SJSA1 (cell line): ENCODE results near the gene RIMBP3B. TPM values are rescaled to one million over a fixed set of nuclear protein-coding genes. Genes with fewer than 3 reads are reported as not detected.
"Not testable (repeated sequence)": the region's sequence is repeated elsewhere in the genome, so short reads cannot be mapped to it uniquely, and the experiment has no call there.

ENCODE experiments used
- DNase-seq, 2 experiments: peaks; one replicate each; pipeline ENCODE4 v3.0.0-alpha.2; 2015 to 2020; ENCODE audit warnings: low spot score in 2 of 2, low read depth in 1 of 2
- H3K27ac ChIP-seq: fragments of 250-450 bp; sonication (Bioruptor Pico); 2 replicates; pipeline ENCODE4 v1.5.1; 2020; ENCODE audit warnings: mild to moderate bottlenecking, moderate library complexity
- H3K27me3 ChIP-seq: fragments of 250-450 bp; sonication (Bioruptor Pico); replicated peaks from 2 replicates; pipeline ENCODE4 v1.5.1; 2020; ENCODE audit warnings: mild to moderate bottlenecking, moderate library complexity
- H3K36me3 ChIP-seq: fragments of 250-450 bp; sonication (Bioruptor Pico); 2 replicates; pipeline ENCODE4 v1.5.1; 2020; ENCODE audit warnings: mild to moderate bottlenecking
- H3K4me1 ChIP-seq: fragments of 250-450 bp; sonication (Bioruptor Pico); replicated peaks from 2 replicates; pipeline ENCODE4 v1.6.1; 2021; ENCODE audit warnings: mild to moderate bottlenecking
- H3K4me3 ChIP-seq: fragments of 250-450 bp; sonication (Bioruptor Pico); 2 replicates; pipeline ENCODE4 v1.5.1; 2020; ENCODE audit warnings: mild to moderate bottlenecking
- H3K9me3 ChIP-seq: fragments of 250-450 bp; sonication (Bioruptor Pico); replicated peaks from 2 replicates; pipeline ENCODE4 v1.5.1; 2020; ENCODE audit warnings: mild to moderate bottlenecking
- total RNA-seq: library from RNA; depleted of rRNA; stranded (reverse); fragments of >200 nt; shearing (Covaris generic); gene quantifications from 2 replicates; pipeline ENCODE4 v1.2.3, GENCODE V29; 2014

RIMBP3B gene
- total RNA-seq, 1 experiment from 2014 or later: 0.89 TPM

- not testable (repeated sequence) for H3K36me3 ChIP-seq, H3K4me3 ChIP-seq, DNase-seq, H3K9me3 ChIP-seq, H3K27ac ChIP-seq, H3K27me3 ChIP-seq, H3K4me1 ChIP-seq
These were observed 6.5 kb downstream of the RIMBP3B start for GRCh38 chr22:21390013-21390412.

GRCh38 chr22:21394613-21395012, 11.1 kb downstream of the RIMBP3B start:
- not testable (repeated sequence) for DNase-seq, H3K27me3 ChIP-seq, H3K9me3 ChIP-seq, H3K4me3 ChIP-seq, H3K27ac ChIP-seq, H3K36me3 ChIP-seq, H3K4me1 ChIP-seq

- H3K27ac ChIP-seq, DNase-seq, H3K4me3 ChIP-seq, H3K9me3 ChIP-seq, H3K4me1 ChIP-seq, H3K27me3 ChIP-seq, H3K36me3 ChIP-seq: not testable (repeated sequence)
These were observed 17.8 kb downstream of the RIMBP3B start for GRCh38 chr22:21401197-21401969.

- H3K4me3 ChIP-seq, H3K36me3 ChIP-seq, H3K27ac ChIP-seq, H3K9me3 ChIP-seq, H3K4me1 ChIP-seq, H3K27me3 ChIP-seq, DNase-seq: not testable (repeated sequence)
These were observed 19.3 kb downstream of the RIMBP3B start for GRCh38 chr22:21402763-21403314.

- not testable (repeated sequence) for DNase-seq, H3K4me1 ChIP-seq, H3K36me3 ChIP-seq, H3K9me3 ChIP-seq, H3K27ac ChIP-seq, H3K27me3 ChIP-seq, H3K4me3 ChIP-seq
These were observed 23.6 kb downstream of the RIMBP3B start for GRCh38 chr22:21407139-21407538.

- H3K27ac ChIP-seq, H3K4me3 ChIP-seq, H3K27me3 ChIP-seq, H3K36me3 ChIP-seq, H3K9me3 ChIP-seq, DNase-seq, H3K4me1 ChIP-seq: not testable (repeated sequence)
These were observed 24.2 kb downstream of the RIMBP3B start for GRCh38 chr22:21407792-21408191.

GRCh38 chr22:21416375-21416774, 32.8 kb downstream of the RIMBP3B start:
- H3K27ac ChIP-seq, DNase-seq, H3K27me3 ChIP-seq, H3K4me1 ChIP-seq, H3K4me3 ChIP-seq, H3K36me3 ChIP-seq, H3K9me3 ChIP-seq: not testable (repeated sequence)

- not testable (repeated sequence) for H3K36me3 ChIP-seq, H3K27ac ChIP-seq, H3K27me3 ChIP-seq, H3K4me1 ChIP-seq, DNase-seq, H3K9me3 ChIP-seq
- H3K4me3 ChIP-seq: peak within 1 kb of the TSS; percentile 26
These were observed 33.7 kb downstream of the RIMBP3B start, which contains the start of gene HIC2 for GRCh38 chr22:21417227-21417746. Gene HIC2 (plus strand): TSS chr22:21417371. CDS start chr22:21442832, 25,461 bp downstream.

GRCh38 chr22:21417853-21418252, 34.3 kb downstream of the RIMBP3B start:
- not testable (repeated sequence) for H3K36me3 ChIP-seq, H3K27me3 ChIP-seq, H3K27ac ChIP-seq, H3K4me1 ChIP-seq, H3K9me3 ChIP-seq
- H3K4me3 ChIP-seq: peak overlapping the region; percentile 26
- DNase-seq: peak in 1 of 2 experiments; percentile 53

GRCh38 chr22:21418974-21419638, 35.6 kb downstream of the RIMBP3B start:
- not testable (repeated sequence) for H3K4me3 ChIP-seq, H3K36me3 ChIP-seq, H3K4me1 ChIP-seq, H3K27me3 ChIP-seq, DNase-seq, H3K9me3 ChIP-seq, H3K27ac ChIP-seq

- H3K4me3 ChIP-seq, H3K4me1 ChIP-seq, DNase-seq, H3K27ac ChIP-seq, H3K36me3 ChIP-seq, H3K27me3 ChIP-seq, H3K9me3 ChIP-seq: not testable (repeated sequence)
These were observed 36.7 kb downstream of the RIMBP3B start for GRCh38 chr22:21420180-21420763.

- not testable (repeated sequence) for H3K27ac ChIP-seq, H3K9me3 ChIP-seq, H3K4me1 ChIP-seq, H3K4me3 ChIP-seq, H3K36me3 ChIP-seq, DNase-seq, H3K27me3 ChIP-seq
These were observed 40.6 kb downstream of the RIMBP3B start for GRCh38 chr22:21424084-21424709.

- not testable (repeated sequence) for H3K9me3 ChIP-seq, H3K36me3 ChIP-seq, H3K4me3 ChIP-seq, H3K27me3 ChIP-seq, DNase-seq, H3K4me1 ChIP-seq, H3K27ac ChIP-seq
These were observed 51.1 kb downstream of the RIMBP3B start for GRCh38 chr22:21434378-21435233.
